Memory B cell (primary cell): ENCODE measurements around the gene COX7A1.
"Not testable (repeated sequence)": the region's sequence is repeated elsewhere in the genome, so short reads cannot be mapped to it uniquely, and the experiment has no call there.

Experiments
- ATAC-seq: fragments of 150-1000 bp; cut with Tn5 transposase; 2 replicates; pipeline ENCODE4 v1.10.0; 2021; ENCODE audit warnings: low read depth, mild to moderate bottlenecking, moderate library complexity
- DNase-seq, 2 donors: peaks; one replicate each; pipeline ENCODE4 v3.0.0; 2022; ENCODE audit warnings: low spot score in 2 of 2
- H3K27ac Mint-ChIP-seq: one replicate; pipeline ENCODE4 v1.8.0; 2022; ENCODE audit warnings: mild to moderate bottlenecking, moderate library complexity, mixed read lengths
- H3K27me3 Mint-ChIP-seq: one replicate; pipeline ENCODE4 v1.8.0; 2022; ENCODE audit warnings: mixed read lengths
- H3K36me3 Mint-ChIP-seq: one replicate; pipeline ENCODE4 v1.8.0; 2022; ENCODE audit warnings: mild to moderate bottlenecking, mixed read lengths
- H3K4me1 Mint-ChIP-seq: one replicate; pipeline ENCODE4 v1.8.0; 2022; ENCODE audit warnings: mixed read lengths
- H3K4me3 Mint-ChIP-seq: one replicate; pipeline ENCODE4 v1.8.0; 2022; ENCODE audit warnings: mild to moderate bottlenecking, moderate library complexity, mixed read lengths
- H3K9me3 Mint-ChIP-seq: one replicate; pipeline ENCODE4 v1.8.0; 2022; ENCODE audit warnings: mixed read lengths

Gene COX7A1

GRCh38 chr19:36134867-36135266 is 17.4 kb downstream of the COX7A1 start:
- not testable (repeated sequence) for H3K27ac Mint-ChIP-seq, H3K4me1 Mint-ChIP-seq, H3K4me3 Mint-ChIP-seq, ATAC-seq, H3K36me3 Mint-ChIP-seq, H3K27me3 Mint-ChIP-seq, H3K9me3 Mint-ChIP-seq, DNase-seq

GRCh38 chr19:36131221-36131620 is 21.0 kb downstream of the COX7A1 start:
- not testable (repeated sequence) for H3K36me3 Mint-ChIP-seq

DNA sequence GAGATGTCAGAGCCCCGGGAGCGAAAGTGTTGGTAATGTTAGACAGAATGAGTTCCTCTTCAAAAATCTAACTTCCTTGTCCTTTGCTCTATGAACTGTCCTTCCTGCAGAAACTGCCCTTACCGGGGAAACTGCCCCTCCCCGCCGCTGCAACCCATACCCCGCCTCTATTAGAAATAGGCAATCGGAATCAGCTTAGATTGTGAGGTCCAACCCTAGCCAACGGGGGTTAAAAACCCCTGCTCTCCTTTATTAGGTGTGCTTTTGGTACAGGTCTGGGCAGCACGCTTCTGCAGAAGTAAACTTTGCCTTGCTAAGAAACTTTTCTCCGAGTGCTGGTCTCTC is 23.9 kb downstream of the COX7A1 start:
- peak overlapping the region; percentile 95 for H3K4me3 Mint-ChIP-seq
- H3K4me1 Mint-ChIP-seq = peaks cover 13% of the 10 kb centered on the region
- peak overlapping the region; percentile 76 for H3K27ac Mint-ChIP-seq
- H3K9me3 Mint-ChIP-seq = no peaks in the 10 kb centered on the region
- H3K27me3 Mint-ChIP-seq = no peaks in the 10 kb centered on the region
- DNase-seq (no peak), ATAC-seq (peak; percentile 28)
- H3K36me3 Mint-ChIP-seq = peaks cover 7% of the 10 kb centered on the region

More at GRCh38 chr19:36131221-36131620, 21.0 kb downstream of the COX7A1 start:
- DNase-seq, H3K27me3 Mint-ChIP-seq, H3K4me3 Mint-ChIP-seq, H3K9me3 Mint-ChIP-seq, ATAC-seq, H3K27ac Mint-ChIP-seq: not testable (repeated sequence)
- H3K4me1 Mint-ChIP-seq = peaks cover 13% of the 10 kb centered on the region

GRCh38 chr19:36125557-36125956 is 26.7 kb downstream of the COX7A1 start:
- H3K4me3 Mint-ChIP-seq = no peak overlapping the region
- H3K27me3 Mint-ChIP-seq = no peaks in the 10 kb centered on the region
- peak overlapping the region; percentile 59 for H3K27ac Mint-ChIP-seq
- ATAC-seq = no peak
- peaks cover 21% of the 10 kb centered on the region for H3K36me3 Mint-ChIP-seq
- peaks cover 11% of the 10 kb centered on the region for H3K4me1 Mint-ChIP-seq
- no peaks in the 10 kb centered on the region for H3K9me3 Mint-ChIP-seq
- no peak for DNase-seq

GRCh38 chr19:36121486-36122124 is 30.6 kb downstream of the COX7A1 start:
- H3K27me3 Mint-ChIP-seq = no peaks in the 10 kb centered on the region
- H3K4me3 Mint-ChIP-seq = no peak overlapping the region
- DNase-seq = no peak
- ATAC-seq = no peak
- no peak overlapping the region for H3K27ac Mint-ChIP-seq
- no peaks in the 10 kb centered on the region for H3K9me3 Mint-ChIP-seq
- peaks cover 16% of the 10 kb centered on the region for H3K4me1 Mint-ChIP-seq
- H3K36me3 Mint-ChIP-seq = peaks cover 35% of the 10 kb centered on the region

DNA sequence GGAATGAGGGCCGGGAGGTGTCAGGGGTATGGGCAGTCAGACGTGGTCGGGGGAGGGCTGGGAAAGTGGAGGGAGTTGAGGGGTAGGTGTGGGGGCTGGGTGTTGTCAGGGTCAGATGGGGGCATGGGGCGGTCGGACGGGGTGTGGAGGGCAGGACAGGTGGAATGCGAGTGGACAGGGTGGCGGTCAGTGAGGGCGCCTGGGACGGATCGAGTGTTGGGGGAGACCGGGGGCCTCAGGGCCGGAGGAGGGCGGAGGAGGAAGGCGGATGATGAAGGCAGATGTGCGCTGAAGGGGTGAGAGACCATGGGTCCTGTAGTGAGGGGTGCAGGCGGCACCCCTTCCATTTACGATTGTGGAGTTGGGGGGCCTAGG is 31.3 kb downstream of the COX7A1 start:
- no peak overlapping the region for H3K4me3 Mint-ChIP-seq
- no peak overlapping the region for H3K27ac Mint-ChIP-seq
- peaks cover 21% of the 10 kb centered on the region for H3K4me1 Mint-ChIP-seq
- DNase-seq (no peak), ATAC-seq (no peak)
- no peaks in the 10 kb centered on the region for H3K9me3 Mint-ChIP-seq
- no peaks in the 10 kb centered on the region for H3K27me3 Mint-ChIP-seq
- H3K36me3 Mint-ChIP-seq = peaks cover 37% of the 10 kb centered on the region

GRCh38 chr19:36120092-36120983 is 31.9 kb downstream of the COX7A1 start:
- no peaks in the 10 kb centered on the region for H3K27me3 Mint-ChIP-seq
- ATAC-seq (no peak), DNase-seq (no peak)
- peaks cover 21% of the 10 kb centered on the region for H3K4me1 Mint-ChIP-seq
- H3K4me3 Mint-ChIP-seq = no peak overlapping the region
- H3K9me3 Mint-ChIP-seq = no peaks in the 10 kb centered on the region
- H3K27ac Mint-ChIP-seq = no peak overlapping the region
- H3K36me3 Mint-ChIP-seq = peaks cover 31% of the 10 kb centered on the region

DNA sequence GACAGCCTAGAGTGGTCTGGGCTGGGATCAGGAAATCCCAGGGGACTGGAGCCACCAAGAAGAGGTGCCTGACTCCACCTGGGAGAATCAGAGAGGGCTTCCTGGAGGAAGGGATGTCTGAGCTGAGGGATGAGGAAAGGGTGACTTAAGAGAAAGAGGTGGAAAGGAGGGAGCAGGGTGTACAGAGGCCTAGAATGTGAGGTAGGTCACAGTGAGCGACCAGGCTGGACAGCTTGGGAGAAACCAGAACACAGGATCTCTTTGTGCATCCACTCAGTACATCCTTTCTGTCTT is 36.0 kb downstream of the COX7A1 start:
- Mint-ChIP-seq H3K27ac (peak overlapping the region; percentile 98), H3K4me3 (peak overlapping the region; percentile 92), H3K27me3 (no peaks in the 10 kb centered on the region), H3K36me3 (peaks cover 25% of the 10 kb centered on the region), H3K9me3 (no peaks in the 10 kb centered on the region), H3K4me1 (peaks cover 34% of the 10 kb centered on the region)
- ATAC-seq = no peak
- DNase-seq = no peak

- peak within 1 kb of the TSS; percentile 98 for H3K27ac Mint-ChIP-seq
- ATAC-seq (peak; percentile 48), DNase-seq (peak in 1 of 2 donors; percentile 29)
- peak within 1 kb of the TSS; percentile 92 for H3K4me3 Mint-ChIP-seq
- H3K27me3 Mint-ChIP-seq = no peaks in the 10 kb centered on the region
- peaks cover 33% of the 10 kb centered on the region for H3K4me1 Mint-ChIP-seq
- H3K9me3 Mint-ChIP-seq = no peaks in the 10 kb centered on the region
- H3K36me3 Mint-ChIP-seq = peaks cover 22% of the 10 kb centered on the region
These were observed 36.5 kb downstream of the COX7A1 start, which contains the start of gene TBCB for GRCh38 chr19:36115453-36116343. Gene TBCB, plus strand, starts transcription at chr19:36115468. Its CDS starts 93 bp downstream, at chr19:36115561.

GRCh38 chr19:36114721-36115452 is 37.4 kb downstream of the COX7A1 start, which contains the start of gene POLR2I:
Gene POLR2I, minus strand, starts transcription at chr19:36114875. Its CDS starts 19 bp downstream, at chr19:36114856.
- Mint-ChIP-seq H3K36me3 (peaks cover 14% of the 10 kb centered on the region), H3K27me3 (no peaks in the 10 kb centered on the region), H3K4me1 (peaks cover 25% of the 10 kb centered on the region), H3K27ac (peak within 1 kb of the TSS; percentile 98), H3K4me3 (peak within 1 kb of the TSS; percentile 92), H3K9me3 (no peaks in the 10 kb centered on the region)
- ATAC-seq (peak; percentile 79), DNase-seq (peak; percentile 96 to 97)

- Mint-ChIP-seq H3K4me1 (peaks cover 25% of the 10 kb centered on the region), H3K36me3 (peaks cover 13% of the 10 kb centered on the region), H3K27me3 (no peaks in the 10 kb centered on the region), H3K4me3 (peak overlapping the region; percentile 92), H3K27ac (peak overlapping the region; percentile 98), H3K9me3 (no peaks in the 10 kb centered on the region)
- DNase-seq = peak; percentile 16 to 22
- ATAC-seq = no peak
These were observed 38.1 kb downstream of the COX7A1 start for GRCh38 chr19:36113894-36114720.

GRCh38 chr19:36113425-36113824 is 38.8 kb downstream of the COX7A1 start:
- no peak for ATAC-seq
- no peak overlapping the region for H3K27ac Mint-ChIP-seq
- H3K27me3 Mint-ChIP-seq = no peaks in the 10 kb centered on the region
- peaks cover 13% of the 10 kb centered on the region for H3K36me3 Mint-ChIP-seq
- H3K4me3 Mint-ChIP-seq = peak overlapping the region; percentile 92
- DNase-seq = no peak
- H3K9me3 Mint-ChIP-seq = no peaks in the 10 kb centered on the region
- H3K4me1 Mint-ChIP-seq = peaks cover 25% of the 10 kb centered on the region

- Mint-ChIP-seq H3K27ac (no peak overlapping the region), H3K36me3 (peaks cover 10% of the 10 kb centered on the region)
These were observed 39.6 kb downstream of the COX7A1 start for GRCh38 chr19:36112678-36113077.

More at GRCh38 chr19:36112678-36113077, 39.6 kb downstream of the COX7A1 start:
- Mint-ChIP-seq H3K27me3 (no peaks in the 10 kb centered on the region), H3K9me3 (no peaks in the 10 kb centered on the region), H3K4me3 (peak overlapping the region; percentile 45), H3K4me1 (peaks cover 21% of the 10 kb centered on the region)
- ATAC-seq (no peak), DNase-seq (no peak)
